Suprapubic skin (tissue), 4 donors: ENCODE data around the gene SENP6. TPM values are rescaled to one million over a fixed set of nuclear protein-coding genes. Genes with fewer than 3 reads are reported as not detected.
"Not testable (repeated sequence)": the region's sequence is repeated elsewhere in the genome, so short reads cannot be mapped to it uniquely, and the experiment has no call there.

Experiments
- DNase-seq, 2 donors: peaks; one replicate each; pipeline ENCODE4 v3.0.0-alpha.2; 2019; ENCODE audit warnings: low spot score in 2 of 2
- H3K27ac ChIP-seq: fragments of 200-600 bp; sonication (generic); one replicate; pipeline ENCODE4 v1.5.1; 2019
- H3K27me3 ChIP-seq: fragments of 200-600 bp; sonication (generic); one replicate; pipeline ENCODE4 v1.5.1; 2019
- H3K36me3 ChIP-seq: fragments of 200-600 bp; sonication (generic); one replicate; pipeline ENCODE4 v1.5.1; 2019
- H3K4me1 ChIP-seq: fragments of 200-600 bp; sonication (generic); one replicate; pipeline ENCODE4 v1.5.1; 2019
- H3K4me3 ChIP-seq: fragments of 200-600 bp; sonication (generic); one replicate; pipeline ENCODE4 v1.5.1; 2019; ENCODE audit warnings: mild to moderate bottlenecking
- H3K9me3 ChIP-seq: fragments of 200-600 bp; sonication (generic); one replicate; pipeline ENCODE4 v1.5.1; 2019
- EP300 ChIP-seq: sonication (generic); formaldehyde crosslinking; IDR thresholded peaks from one replicate; pipeline ENCODE4 v1.6.1; 2017; ENCODE audit warnings: antibody characterized with exemption
- POLR2A ChIP-seq, 2 donors: fragments of 450-650 bp; IDR thresholded peaks; one replicate each; pipeline ENCODE4 v1.6.1; 2017; ENCODE audit warnings: antibody characterized with exemption in 2 of 2, mild to moderate bottlenecking in 2 of 2, moderate library complexity in 2 of 2
- POLR2AphosphoS5 ChIP-seq, 3 donors: sonication (generic); formaldehyde crosslinking; IDR thresholded peaks; one replicate each; pipeline ENCODE4 v1.6.1; 2017; ENCODE audit warnings: antibody characterized with exemption in 3 of 3
- WGBS: methylation state at CpG from one replicate; pipeline ENCODE4 v1.1.5; 2018; 5-methylcytosine and 5-hydroxymethylcytosine counted together
- total RNA-seq, 4 donors: library from RNA; depleted of rRNA; stranded (reverse); fragments of >200 nt; gene quantifications; one replicate each; pipeline ENCODE4 v1.1.0, GENCODE V29; 2016
- TF ChIP-seq, protein P1 (sequence below), 2 donors: fragments of 200-600 bp in 1 of 2; fragments of 450-650 bp in 1 of 2; sonication (generic) in 1 of 2; IDR thresholded peaks; one replicate each; pipeline ENCODE4 v1.5.1; 2016 to 2019; ENCODE audit warnings: antibody characterized with exemption in 2 of 2, mild to moderate bottlenecking in 1 of 2, moderate library complexity in 1 of 2

The SENP6 gene
- total RNA-seq, 4 donors from 2014 or later, result 65.1 to 176 (median 83.2) TPM

DNA sequence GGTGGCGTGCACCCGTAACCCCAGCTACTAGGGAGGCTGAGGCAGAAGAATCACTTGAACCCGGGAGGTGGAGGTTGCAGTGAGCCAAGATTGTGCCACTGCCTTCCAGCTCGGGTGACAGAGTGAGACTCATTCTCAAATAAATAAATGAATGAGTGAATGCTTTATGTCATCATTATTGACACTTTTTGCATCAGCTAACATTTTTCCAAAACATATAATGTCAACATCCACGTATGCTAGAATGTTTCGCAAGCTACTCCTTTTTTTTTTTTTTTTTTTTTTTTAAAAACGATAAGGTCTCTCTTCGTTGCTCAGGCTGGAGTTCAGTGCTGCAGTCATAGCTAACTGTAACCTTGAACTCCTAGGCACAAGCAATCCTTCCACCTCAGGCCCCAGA lies 72.2 kb downstream of the SENP6 start:
- H3K9me3 ChIP-seq, result no peaks in the 10 kb centered on the region
- no peak overlapping the region for H3K4me3 ChIP-seq
- peaks cover 62% of the 10 kb centered on the region for H3K36me3 ChIP-seq
- H3K4me1 ChIP-seq, result no peaks in the 10 kb centered on the region
- WGBS, result 89% methylated on average over 8 of the region's 8 CpGs
- H3K27ac ChIP-seq, result no peak overlapping the region
- no peak for DNase-seq
- no peaks in the 10 kb centered on the region for H3K27me3 ChIP-seq
- TF ChIP-seq POLR2AphosphoS5 (IDR thresholded peaks at IDR 0.05) (no peak), POLR2A (IDR thresholded peaks at IDR 0.05) (no peak), EP300 (no peak)

DNA sequence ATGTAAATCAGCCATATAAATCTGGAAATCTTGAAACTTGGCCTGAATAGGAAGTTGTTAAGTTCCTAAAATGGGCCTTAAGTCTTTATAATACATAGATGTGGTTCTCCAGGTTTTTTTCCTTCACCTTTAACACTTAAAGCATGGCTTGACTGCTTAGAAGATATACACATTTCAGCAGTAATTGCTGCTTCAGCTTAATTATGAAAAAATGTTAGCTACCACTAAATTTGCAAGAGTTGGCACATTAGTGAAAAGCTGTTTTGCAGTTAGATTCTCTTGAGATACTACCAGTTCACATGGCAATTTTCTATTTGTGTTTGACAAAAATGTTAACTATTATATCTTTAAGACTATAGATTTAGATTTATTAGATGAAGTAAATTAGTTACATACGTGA lies 74.7 kb downstream of the SENP6 start:
- peaks cover 66% of the 10 kb centered on the region for H3K36me3 ChIP-seq

DNA sequence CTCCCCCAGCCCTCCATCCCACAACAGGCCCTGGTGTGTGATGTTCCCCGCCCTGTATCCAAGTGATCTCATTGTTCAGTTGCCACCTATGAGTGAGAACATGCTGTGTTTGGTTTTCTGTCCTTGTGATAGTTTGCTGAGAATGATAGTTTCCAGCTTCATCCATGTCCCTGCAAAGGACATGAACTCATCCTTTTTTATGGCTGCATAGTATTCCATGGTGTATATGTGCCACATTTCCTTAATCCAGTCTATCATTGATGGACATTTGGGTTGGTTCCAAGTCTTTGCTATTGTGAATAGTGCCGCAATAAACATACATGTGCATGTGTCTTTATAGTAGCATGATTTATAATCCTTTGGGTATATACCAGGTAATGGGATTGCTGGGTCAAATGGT lies 80.9 kb downstream of the SENP6 start:
- not testable (repeated sequence) for DNase-seq, H3K4me1 ChIP-seq, H3K4me3 ChIP-seq, H3K27me3 ChIP-seq, H3K27ac ChIP-seq, H3K9me3 ChIP-seq
- 100% methylated on average over 2 of the region's 2 CpGs for WGBS
- peaks cover 59% of the 10 kb centered on the region for H3K36me3 ChIP-seq

More for the DNA sequence above, 74.7 kb downstream of the SENP6 start:
- TF ChIP-seq, protein P1, sequence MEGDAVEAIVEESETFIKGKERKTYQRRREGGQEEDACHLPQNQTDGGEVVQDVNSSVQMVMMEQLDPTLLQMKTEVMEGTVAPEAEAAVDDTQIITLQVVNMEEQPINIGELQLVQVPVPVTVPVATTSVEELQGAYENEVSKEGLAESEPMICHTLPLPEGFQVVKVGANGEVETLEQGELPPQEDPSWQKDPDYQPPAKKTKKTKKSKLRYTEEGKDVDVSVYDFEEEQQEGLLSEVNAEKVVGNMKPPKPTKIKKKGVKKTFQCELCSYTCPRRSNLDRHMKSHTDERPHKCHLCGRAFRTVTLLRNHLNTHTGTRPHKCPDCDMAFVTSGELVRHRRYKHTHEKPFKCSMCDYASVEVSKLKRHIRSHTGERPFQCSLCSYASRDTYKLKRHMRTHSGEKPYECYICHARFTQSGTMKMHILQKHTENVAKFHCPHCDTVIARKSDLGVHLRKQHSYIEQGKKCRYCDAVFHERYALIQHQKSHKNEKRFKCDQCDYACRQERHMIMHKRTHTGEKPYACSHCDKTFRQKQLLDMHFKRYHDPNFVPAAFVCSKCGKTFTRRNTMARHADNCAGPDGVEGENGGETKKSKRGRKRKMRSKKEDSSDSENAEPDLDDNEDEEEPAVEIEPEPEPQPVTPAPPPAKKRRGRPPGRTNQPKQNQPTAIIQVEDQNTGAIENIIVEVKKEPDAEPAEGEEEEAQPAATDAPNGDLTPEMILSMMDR (IDR thresholded peaks at IDR 0.05), result no peak
- no peak for TF ChIP-seq POLR2A (IDR thresholded peaks at IDR 0.05)
- no peak for TF ChIP-seq EP300
- TF ChIP-seq POLR2AphosphoS5 (IDR thresholded peaks at IDR 0.05), result no peak
- Histone ChIP-seq H3K27ac (no peak overlapping the region), H3K27me3 (no peaks in the 10 kb centered on the region), H3K9me3 (no peaks in the 10 kb centered on the region), H3K4me3 (no peak overlapping the region), H3K4me1 (no peaks in the 10 kb centered on the region)
- 86% methylated on average over 1 of the region's 1 CpG for WGBS
- DNase-seq, result no peak

DNA sequence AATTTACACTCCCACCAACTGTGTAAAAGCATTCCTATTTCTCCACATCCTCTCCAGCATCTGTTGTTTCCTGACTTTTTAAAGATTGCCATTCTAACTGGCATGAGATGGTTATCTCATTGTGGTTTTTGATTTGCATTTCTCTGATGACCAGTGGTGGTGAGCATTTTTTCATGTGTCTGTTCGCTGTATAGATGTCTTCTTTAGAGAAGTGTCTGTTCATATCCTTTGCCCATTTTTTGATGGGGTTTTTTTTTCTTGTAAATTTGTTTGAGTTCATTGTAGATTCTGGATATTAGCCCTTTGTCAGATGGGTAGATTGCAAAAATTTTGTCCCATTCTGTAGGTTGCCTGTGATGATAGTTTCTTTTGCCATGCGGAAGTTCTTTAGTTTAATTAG lies 81.3 kb downstream of the SENP6 start:
- not testable (repeated sequence) for H3K27me3 ChIP-seq, H3K9me3 ChIP-seq, H3K27ac ChIP-seq, H3K4me3 ChIP-seq, H3K4me1 ChIP-seq, DNase-seq
- peaks cover 59% of the 10 kb centered on the region for H3K36me3 ChIP-seq
- 98% methylated on average over 2 of the region's 2 CpGs for WGBS

DNA sequence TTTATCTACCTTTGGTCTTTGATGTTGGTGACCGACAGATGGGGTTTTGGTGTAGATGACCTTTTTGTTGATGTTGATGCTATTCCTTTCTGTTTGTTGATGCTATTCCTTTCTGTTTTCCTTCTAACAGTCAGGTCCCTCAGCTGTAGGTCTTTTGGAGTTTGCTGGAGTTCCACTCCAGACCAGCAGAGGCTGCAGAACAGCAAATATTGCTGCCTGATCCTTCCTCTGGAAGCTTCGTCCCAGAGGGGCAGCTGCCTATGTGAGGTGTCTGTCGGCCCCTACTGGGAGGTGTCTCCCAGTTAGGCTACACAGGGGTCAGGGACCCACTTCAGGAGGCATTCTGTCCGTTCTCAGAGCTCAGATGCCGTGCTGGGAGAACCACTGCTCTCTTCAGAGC lies 85.9 kb downstream of the SENP6 start:
- H3K9me3 ChIP-seq, H3K4me1 ChIP-seq, DNase-seq, H3K27me3 ChIP-seq, H3K4me3 ChIP-seq, H3K27ac ChIP-seq: not testable (repeated sequence)
- WGBS, result 96% methylated on average over 5 of the region's 5 CpGs
- peaks cover 34% of the 10 kb centered on the region for H3K36me3 ChIP-seq

DNA sequence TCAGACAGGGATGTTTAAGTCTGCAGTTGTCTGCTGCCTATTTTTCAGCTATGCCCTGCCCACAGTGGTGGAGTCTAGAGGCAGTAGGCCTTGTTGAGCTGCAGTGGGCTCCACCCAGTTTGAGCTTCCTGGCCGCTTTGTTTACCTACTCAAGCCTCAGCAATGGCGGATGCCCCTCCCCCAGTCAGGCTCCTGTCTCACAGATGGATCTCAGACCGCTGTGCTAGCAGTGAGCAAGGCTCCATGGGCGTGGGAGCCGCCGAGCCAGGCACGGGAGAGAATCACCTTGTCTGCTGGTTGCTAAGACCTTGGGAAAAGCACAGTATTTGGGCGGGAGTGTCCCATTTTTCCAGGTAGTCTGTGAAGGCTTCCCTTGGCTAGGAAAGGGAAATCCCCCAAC lies 86.3 kb downstream of the SENP6 start:
- H3K4me1 ChIP-seq, H3K27me3 ChIP-seq, H3K27ac ChIP-seq, DNase-seq, H3K4me3 ChIP-seq, H3K9me3 ChIP-seq: not testable (repeated sequence)
- 100% methylated on average over 1 of the region's 8 CpGs for WGBS
- peaks cover 32% of the 10 kb centered on the region for H3K36me3 ChIP-seq

DNA sequence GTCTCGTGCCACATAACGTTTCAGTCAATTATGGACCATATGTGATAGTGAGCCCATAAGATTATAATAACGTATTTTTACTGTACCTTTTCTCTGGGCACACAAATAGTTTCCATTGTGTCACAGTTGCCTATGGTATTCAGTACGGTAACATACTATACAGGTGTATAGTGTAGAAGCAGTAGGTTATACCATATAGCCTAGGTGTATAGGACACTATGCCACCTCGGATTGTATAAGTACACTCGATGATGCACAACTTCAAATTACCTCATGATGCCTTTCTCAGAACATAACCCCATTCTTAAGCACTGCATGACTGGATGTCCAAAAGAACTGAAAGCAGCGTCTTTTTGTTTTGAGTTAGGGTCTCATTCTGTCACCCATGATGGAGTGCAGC lies 87.9 kb downstream of the SENP6 start:
- Histone ChIP-seq H3K36me3 (peaks cover 30% of the 10 kb centered on the region), H3K27me3 (no peaks in the 10 kb centered on the region), H3K4me1 (no peaks in the 10 kb centered on the region), H3K9me3 (no peaks in the 10 kb centered on the region), H3K4me3 (no peak overlapping the region), H3K27ac (no peak overlapping the region)
- DNase-seq, result no peak
- 81% methylated on average over 7 of the region's 7 CpGs for WGBS
- TF ChIP-seq, protein P1 (IDR thresholded peaks at IDR 0.05), result no peak
- TF ChIP-seq POLR2AphosphoS5 (IDR thresholded peaks at IDR 0.05) (no peak), POLR2A (IDR thresholded peaks at IDR 0.05) (no peak), EP300 (no peak)

DNA sequence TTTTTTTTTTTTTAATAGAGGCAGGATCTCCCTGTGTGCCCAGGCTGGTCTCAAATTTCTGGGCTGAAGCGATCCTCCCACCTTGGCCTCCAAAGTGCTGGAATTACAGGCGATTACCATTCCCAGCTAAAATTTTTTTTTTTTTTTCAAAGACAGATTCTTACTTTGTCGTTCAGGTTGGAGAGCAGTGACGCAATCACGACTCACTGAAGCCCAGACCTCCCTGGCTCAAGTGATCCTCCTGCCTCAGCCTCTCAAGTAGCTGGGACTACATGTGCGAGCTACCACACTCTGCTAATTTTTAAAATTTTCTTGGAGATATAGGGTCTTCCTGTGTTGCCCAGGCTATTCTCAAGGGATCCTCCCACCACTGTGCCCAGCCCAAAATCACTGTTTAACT lies 89.3 kb downstream of the SENP6 start:
- WGBS, result 90% methylated on average over 6 of the region's 6 CpGs
- peaks cover 37% of the 10 kb centered on the region for H3K36me3 ChIP-seq

More for the DNA sequence above, 89.3 kb downstream of the SENP6 start:
- Histone ChIP-seq H3K27me3 (no peaks in the 10 kb centered on the region), H3K9me3 (no peaks in the 10 kb centered on the region), H3K27ac (no peak overlapping the region), H3K4me1 (no peaks in the 10 kb centered on the region), H3K4me3 (no peak overlapping the region)
- no peak for DNase-seq
- TF ChIP-seq EP300, result no peak
